Measurements from ENCODE around the gene KRTAP12-1. TPM values are rescaled to one million over a fixed set of nuclear protein-coding genes. Genes with fewer than 3 reads are reported as not detected.

KRTAP12-1 gene
- total RNA-seq, 1 experiment from 2014 or later, result not detected

- Histone ChIP-seq H3K4me1 (ENCODE audit: control insufficient read depth, insufficient read depth, low read length) (no peaks in the 10 kb centered on the region; the same call in none of the 2 replicates), H3K9me3 (ENCODE audit: control insufficient read depth, insufficient read depth, low read depth, low read length) (no peaks in the 10 kb centered on the region), H3K4me3 (ENCODE audit: low read depth in 2 of 2, low read length in 2 of 2) (no peak overlapping the region), H3K27ac (ENCODE audit: low read length) (no peak overlapping the region), H3K27me3 (ENCODE audit: control insufficient read depth, insufficient read depth, low read length) (no peaks in the 10 kb centered on the region), H3K36me3 (ENCODE audit: control insufficient read depth, insufficient read depth, low read length) (no peaks in the 10 kb centered on the region)
- no peak for ATAC-seq
- BruUV-seq (replicated peaks), result no TSS peak
- TF ChIP-seq TCF7L2 (IDR thresholded peaks at IDR 0.05; ENCODE audit: low read depth, low read length) (no peak), SIN3A (IDR thresholded peaks at IDR 0.05; ENCODE audit: borderline replicate concordance, insufficient read depth, low read depth, low read length) (no peak), POLR2AphosphoS5 (IDR thresholded peaks at IDR 0.05; ENCODE audit: low read depth, low read length) (no peak), CTCF (IDR thresholded peaks at IDR 0.05) (no peak), REST (IDR thresholded peaks at IDR 0.05; ENCODE audit: insufficient read depth in 1 of 2, low read depth in 2 of 2, low read length in 1 of 2) (no peak)
- POLR2A ChIA-PET, result no interaction called here
- CTCF ChIA-PET, result no interaction called here
- in situ Hi-C loops (cut with HindIII; ENCODE audit: low pct_unique_long_range_greater_than_20kb, low sequenced_read_pairs) (no loop called here), intact Hi-C loops (cut with micrococcal nuclease; ENCODE audit: unreplicated experiment) (no loop called here)
- no peak for DNase-seq (ENCODE audit: low read depth, low spot score)
These were observed 30.5 kb upstream of the KRTAP12-1 start for GRCh38 chr21:44712203-44713028.

GRCh38 chr21:44711327-44712202 is 29.6 kb upstream of the KRTAP12-1 start, which contains the start of gene TSPEAR:
TSPEAR (minus strand) TSS chr21:44711572; CDS start chr21:44711514, 58 bp downstream.
- no peaks in the 10 kb centered on the region for H3K9me3 ChIP-seq (ENCODE audit: control insufficient read depth, insufficient read depth, low read depth, low read length)
- no peaks in the 10 kb centered on the region; the same call in none of the 2 replicates for H3K4me1 ChIP-seq (ENCODE audit: control insufficient read depth, insufficient read depth, low read length)
- CTCF ChIA-PET, result no interaction called here
- H3K27me3 ChIP-seq (ENCODE audit: control insufficient read depth, insufficient read depth, low read length), result no peaks in the 10 kb centered on the region
- no peak for TF ChIP-seq TCF7L2 (IDR thresholded peaks at IDR 0.05; ENCODE audit: low read depth, low read length)
- no peak for TF ChIP-seq REST (IDR thresholded peaks at IDR 0.05; ENCODE audit: insufficient read depth in 1 of 2, low read depth in 2 of 2, low read length in 1 of 2)
- TF ChIP-seq POLR2AphosphoS5 (IDR thresholded peaks at IDR 0.05; ENCODE audit: low read depth, low read length), result no peak
- TF ChIP-seq SIN3A (IDR thresholded peaks at IDR 0.05; ENCODE audit: borderline replicate concordance, insufficient read depth, low read depth, low read length), result no peak
- TF ChIP-seq CTCF (IDR thresholded peaks at IDR 0.05), result no peak
- no peaks in the 10 kb centered on the region for H3K36me3 ChIP-seq (ENCODE audit: control insufficient read depth, insufficient read depth, low read length)
- BruUV-seq (replicated peaks), result no TSS peak
- no peak within 1 kb of the TSS for H3K4me3 ChIP-seq (ENCODE audit: low read depth in 2 of 2, low read length in 2 of 2)
- ATAC-seq (no peak), DNase-seq (ENCODE audit: low read depth, low spot score) (no peak)
- intact Hi-C loops (cut with micrococcal nuclease; ENCODE audit: unreplicated experiment), result no loop called here
- H3K27ac ChIP-seq (ENCODE audit: low read length), result no peak within 1 kb of the TSS
- in situ Hi-C loops (cut with HindIII; ENCODE audit: low pct_unique_long_range_greater_than_20kb, low sequenced_read_pairs), result no loop called here
- POLR2A ChIA-PET, result no interaction called here
